ENCODE measurements around the gene SORBS1.

- no peak for TF ChIP-seq CTCF (IDR thresholded peaks at IDR 0.05)
- TF ChIP-seq EZH2 (IDR thresholded peaks at IDR 0.05; ENCODE audit: borderline replicate concordance, insufficient read depth, low read depth, low read length, poor library complexity, severe bottlenecking) = no peak
These were observed 55.5 kb downstream of the SORBS1 start for GRCh38 chr10:95505641-95506040.
